HEK293 (cell line): ENCODE data around the gene SYT6.

Experiments used
- CTCF ChIP-seq: fragments of 450-650 bp; formaldehyde crosslinking; IDR thresholded peaks from 2 replicates; pipeline ENCODE4 v1.5.1; 2016; ENCODE audit warnings: missing biosample characterization, missing genetic modification characterization
- GLIS2 ChIP-seq: fragments of 450-650 bp; formaldehyde crosslinking; IDR thresholded peaks from 2 replicates; pipeline ENCODE4 v1.5.1; 2016; ENCODE audit warnings: missing biosample characterization, missing genetic modification characterization
- KLF10 ChIP-seq: fragments of 450-650 bp; IDR thresholded peaks from 2 replicates; pipeline ENCODE4 v1.5.1; 2018; ENCODE audit warnings: missing biosample characterization, mild to moderate bottlenecking, missing genetic modification characterization
- KLF17 ChIP-seq: fragments of 450-650 bp; formaldehyde crosslinking; IDR thresholded peaks from 2 replicates; pipeline ENCODE4 v1.5.1; 2016; ENCODE audit warnings: missing biosample characterization, missing genetic modification characterization
- KLF9 ChIP-seq: fragments of 450-650 bp; formaldehyde crosslinking; IDR thresholded peaks from 2 replicates; pipeline ENCODE4 v1.5.1; 2016; ENCODE audit warnings: missing biosample characterization, missing genetic modification characterization, low read depth
- PRDM10 ChIP-seq: fragments of 450-650 bp; formaldehyde crosslinking; IDR thresholded peaks from 2 replicates; pipeline ENCODE4 v1.5.1; 2016; ENCODE audit warnings: missing biosample characterization, missing genetic modification characterization
- SCRT2 ChIP-seq: fragments of 450-650 bp; formaldehyde crosslinking; IDR thresholded peaks from 2 replicates; pipeline ENCODE4 v1.5.1; 2016; ENCODE audit warnings: missing biosample characterization, missing genetic modification characterization
- SP3 ChIP-seq: fragments of 450-650 bp; formaldehyde crosslinking; IDR thresholded peaks from 2 replicates; pipeline ENCODE4 v1.5.1; 2016; ENCODE audit warnings: missing biosample characterization, missing genetic modification characterization
- ZBTB1 ChIP-seq: fragments of 450-650 bp; formaldehyde crosslinking; IDR thresholded peaks from 2 replicates; pipeline ENCODE4 v1.5.1; 2016; ENCODE audit warnings: missing biosample characterization, missing genetic modification characterization
- ZBTB17 ChIP-seq: fragments of 450-650 bp; formaldehyde crosslinking; IDR thresholded peaks from 2 replicates; pipeline ENCODE4 v1.5.1; 2016; ENCODE audit warnings: missing biosample characterization, missing genetic modification characterization
- ZBTB20 ChIP-seq: fragments of 450-650 bp; formaldehyde crosslinking; IDR thresholded peaks from 2 replicates; pipeline ENCODE4 v1.5.1; 2016; ENCODE audit warnings: missing biosample characterization, missing genetic modification characterization
- ZBTB48 ChIP-seq: fragments of 450-650 bp; formaldehyde crosslinking; IDR thresholded peaks from 2 replicates; pipeline ENCODE4 v1.5.1; 2016; ENCODE audit warnings: missing biosample characterization, missing genetic modification characterization
- ZEB2 ChIP-seq: fragments of 450-650 bp; formaldehyde crosslinking; IDR thresholded peaks from 2 replicates; pipeline ENCODE4 v1.5.1; 2016; ENCODE audit warnings: missing biosample characterization, missing genetic modification characterization
- ZFHX2 ChIP-seq: fragments of 450-650 bp; formaldehyde crosslinking; conservative IDR thresholded peaks from 2 replicates; pipeline ENCODE4 v1.5.1; 2016; ENCODE audit warnings: missing biosample characterization, missing genetic modification characterization
- ZNF121 ChIP-seq: fragments of 450-650 bp; formaldehyde crosslinking; IDR thresholded peaks from 2 replicates; pipeline ENCODE4 v1.5.1; 2016; ENCODE audit warnings: missing biosample characterization, missing genetic modification characterization
- ZNF132 ChIP-seq: fragments of 450-650 bp; formaldehyde crosslinking; IDR thresholded peaks from 2 replicates; pipeline ENCODE4 v1.5.1; 2017; ENCODE audit warnings: missing biosample characterization, missing genetic modification characterization, borderline replicate concordance
- ZNF311 ChIP-seq: fragments of 450-650 bp; formaldehyde crosslinking; IDR thresholded peaks from 2 replicates; pipeline ENCODE4 v1.5.1; 2017; ENCODE audit warnings: missing biosample characterization, missing genetic modification characterization, borderline replicate concordance
- ZNF341 ChIP-seq: fragments of 450-650 bp; formaldehyde crosslinking; IDR thresholded peaks from 2 replicates; pipeline ENCODE4; 2016; ENCODE audit warnings: low read depth, missing biosample characterization, missing genetic modification characterization
- ZNF394 ChIP-seq: fragments of 450-650 bp; formaldehyde crosslinking; IDR thresholded peaks from 2 replicates; pipeline ENCODE4 v1.5.1; 2016; ENCODE audit warnings: missing biosample characterization, missing genetic modification characterization, mild to moderate bottlenecking, moderate library complexity, borderline replicate concordance
- ZNF600 ChIP-seq: fragments of 450-650 bp; formaldehyde crosslinking; IDR thresholded peaks from 2 replicates; pipeline ENCODE4 v1.5.1; 2016; ENCODE audit warnings: missing biosample characterization, missing genetic modification characterization
- ZNF623 ChIP-seq: fragments of 450-650 bp; formaldehyde crosslinking; IDR thresholded peaks from 2 replicates; pipeline ENCODE4 v1.5.1; 2016; ENCODE audit warnings: missing biosample characterization, missing genetic modification characterization
- ZNF626 ChIP-seq: fragments of 450-650 bp; sonication (Bioruptor Pico); formaldehyde crosslinking; IDR thresholded peaks from 2 replicates; pipeline ENCODE4 v1.5.1; 2018; ENCODE audit warnings: missing biosample characterization, missing genetic modification characterization, inconsistent platforms
- ZNF777 ChIP-seq: fragments of 450-650 bp; formaldehyde crosslinking; IDR thresholded peaks from 2 replicates; pipeline ENCODE4 v1.5.1; 2017; ENCODE audit warnings: missing biosample characterization, missing genetic modification characterization, borderline replicate concordance
- ZNF791 ChIP-seq: fragments of 450-650 bp; formaldehyde crosslinking; IDR thresholded peaks from 2 replicates; pipeline ENCODE4 v1.5.1; 2016; ENCODE audit warnings: missing biosample characterization, missing genetic modification characterization
- ZSCAN16 ChIP-seq: fragments of 450-650 bp; formaldehyde crosslinking; IDR thresholded peaks from 2 replicates; pipeline ENCODE4 v1.5.1; 2016; ENCODE audit warnings: missing biosample characterization, missing genetic modification characterization
- ZSCAN23 ChIP-seq: fragments of 450-650 bp; formaldehyde crosslinking; IDR thresholded peaks from 2 replicates; pipeline ENCODE4 v1.5.1; 2016; ENCODE audit warnings: missing biosample characterization, missing genetic modification characterization
- ZSCAN4 ChIP-seq: fragments of 450-650 bp; formaldehyde crosslinking; IDR thresholded peaks from 2 replicates; pipeline ENCODE4 v1.5.1; 2017; ENCODE audit warnings: missing biosample characterization, missing genetic modification characterization
- ZXDB ChIP-seq: fragments of 450-650 bp; formaldehyde crosslinking; IDR thresholded peaks from 2 replicates; pipeline ENCODE4 v1.5.1; 2016; ENCODE audit warnings: missing biosample characterization, missing genetic modification characterization
- TF ChIP-seq, protein P1 (sequence below): fragments of 450-650 bp; formaldehyde crosslinking; IDR thresholded peaks from 2 replicates; pipeline ENCODE4 v1.5.1; 2016; ENCODE audit warnings: missing biosample characterization, missing genetic modification characterization
- TF ChIP-seq, protein P2 (sequence below): fragments of 450-650 bp; formaldehyde crosslinking; optimal IDR thresholded peaks from 2 replicates; pipeline ENCODE3; 2016; ENCODE audit warnings: missing biosample characterization, mild to moderate bottlenecking, missing genetic modification characterization

The SYT6 gene

DNA sequence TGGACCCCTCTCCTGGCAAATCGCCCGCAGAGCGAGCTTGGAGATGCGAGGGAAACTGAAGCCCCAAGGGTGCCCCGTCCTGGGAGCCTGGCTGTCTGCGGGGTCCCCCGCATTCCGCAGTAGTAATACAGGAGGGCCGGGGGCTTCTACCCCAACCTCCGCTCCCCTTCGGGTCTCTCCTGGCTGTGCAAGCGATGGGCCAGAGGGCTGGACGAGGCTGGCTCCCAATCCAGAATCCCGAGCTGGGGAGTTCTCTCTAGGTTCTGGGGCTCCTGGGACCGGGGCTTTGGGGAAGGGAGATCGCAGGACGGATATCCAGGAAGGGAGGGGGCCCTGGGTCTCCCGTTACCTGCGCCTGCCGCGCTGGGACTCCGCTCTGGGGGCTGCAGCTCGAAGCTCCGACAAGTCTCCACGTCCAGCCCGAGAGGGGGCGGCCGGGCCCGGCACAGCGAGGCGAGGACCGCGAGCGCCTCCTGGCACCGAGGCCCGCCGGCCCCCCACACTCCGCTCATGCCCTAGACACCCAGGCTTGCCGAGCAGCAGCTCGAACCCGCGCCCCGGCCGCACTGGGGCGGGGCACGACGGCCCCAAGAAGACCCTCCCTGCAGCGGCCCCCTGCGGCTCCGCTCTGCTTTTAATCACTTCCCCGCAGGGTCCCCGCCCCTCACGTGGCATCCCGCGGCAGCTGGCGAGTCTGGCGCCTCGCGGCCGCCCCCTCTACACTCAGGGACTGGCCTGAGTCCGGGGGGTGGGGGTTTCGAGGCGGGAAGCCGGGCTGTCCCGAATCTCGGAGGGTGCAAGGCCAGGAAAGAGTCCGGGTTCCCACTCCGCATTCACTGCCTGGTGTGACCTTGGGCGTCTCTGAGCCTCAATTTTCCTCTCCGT, at the start of gene SYT6 (continued):
- no peak for TF ChIP-seq SCRT2 (tag by site-specific recombination)
- TF ChIP-seq ZNF394 (tag by site-specific recombination), result no peak
- no peak for TF ChIP-seq ZSCAN16
- TF ChIP-seq ZNF626 (tag by site-specific recombination), result no peak
- no peak for TF ChIP-seq ZSCAN23 (tag by site-specific recombination)
- TF ChIP-seq ZEB2 (tag by site-specific recombination), result no peak
- peak; percentile 60; the same call in 1 of the 2 replicates for TF ChIP-seq KLF9
- TF ChIP-seq ZNF121 (tag by site-specific recombination), result no peak; the same call in 1 of the 2 replicates
- TF ChIP-seq ZNF777, result peak; percentile 24; the same call in 1 of the 2 replicates
- TF ChIP-seq ZFHX2, result 0 out of 2 replicates have a peak, but pooled peaks have one; percentile 19
- no peak for TF ChIP-seq ZBTB1
- TF ChIP-seq, protein P1, sequence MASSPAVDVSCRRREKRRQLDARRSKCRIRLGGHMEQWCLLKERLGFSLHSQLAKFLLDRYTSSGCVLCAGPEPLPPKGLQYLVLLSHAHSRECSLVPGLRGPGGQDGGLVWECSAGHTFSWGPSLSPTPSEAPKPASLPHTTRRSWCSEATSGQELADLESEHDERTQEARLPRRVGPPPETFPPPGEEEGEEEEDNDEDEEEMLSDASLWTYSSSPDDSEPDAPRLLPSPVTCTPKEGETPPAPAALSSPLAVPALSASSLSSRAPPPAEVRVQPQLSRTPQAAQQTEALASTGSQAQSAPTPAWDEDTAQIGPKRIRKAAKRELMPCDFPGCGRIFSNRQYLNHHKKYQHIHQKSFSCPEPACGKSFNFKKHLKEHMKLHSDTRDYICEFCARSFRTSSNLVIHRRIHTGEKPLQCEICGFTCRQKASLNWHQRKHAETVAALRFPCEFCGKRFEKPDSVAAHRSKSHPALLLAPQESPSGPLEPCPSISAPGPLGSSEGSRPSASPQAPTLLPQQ (tag by site-specific recombination), result no peak
- peak; percentile 94 for TF ChIP-seq GLIS2 (tag by site-specific recombination)
- TF ChIP-seq ZNF311 (tag by site-specific recombination), result no peak
- TF ChIP-seq ZSCAN4 (tag by site-specific recombination), result no peak
- no peak for TF ChIP-seq ZBTB48 (tag by site-specific recombination)
- no peak for TF ChIP-seq KLF10 (tag by site-specific recombination)
- no peak for TF ChIP-seq PRDM10 (tag by site-specific recombination)
- TF ChIP-seq, protein P2, sequence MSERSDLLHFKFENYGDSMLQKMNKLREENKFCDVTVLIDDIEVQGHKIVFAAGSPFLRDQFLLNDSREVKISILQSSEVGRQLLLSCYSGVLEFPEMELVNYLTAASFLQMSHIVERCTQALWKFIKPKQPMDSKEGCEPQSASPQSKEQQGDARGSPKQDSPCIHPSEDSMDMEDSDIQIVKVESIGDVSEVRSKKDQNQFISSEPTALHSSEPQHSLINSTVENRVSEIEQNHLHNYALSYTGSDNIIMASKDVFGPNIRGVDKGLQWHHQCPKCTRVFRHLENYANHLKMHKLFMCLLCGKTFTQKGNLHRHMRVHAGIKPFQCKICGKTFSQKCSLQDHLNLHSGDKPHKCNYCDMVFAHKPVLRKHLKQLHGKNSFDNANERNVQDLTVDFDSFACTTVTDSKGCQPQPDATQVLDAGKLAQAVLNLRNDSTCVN (tag by site-specific recombination), result peak; percentile 39
- peak; percentile 72 for TF ChIP-seq CTCF (tag by site-specific recombination)
- no peak for TF ChIP-seq ZNF132 (tag by site-specific recombination)
- 0 out of 2 replicates have a peak, but pooled peaks have one; percentile 21 for TF ChIP-seq KLF17 (tag by site-specific recombination)
- no peak for TF ChIP-seq ZNF623 (tag by site-specific recombination)
- no peak for TF ChIP-seq ZBTB17 (tag by site-specific recombination)
- peak; percentile 29; the same call in 1 of the 2 replicates for TF ChIP-seq ZBTB20 (tag by site-specific recombination)
- peak; percentile 53 for TF ChIP-seq ZNF341 (tag by site-specific recombination)
- no peak for TF ChIP-seq ZXDB (tag by site-specific recombination)
- peak; percentile 56 for TF ChIP-seq SP3 (tag by site-specific recombination)
- TF ChIP-seq ZNF600 (tag by site-specific recombination), result no peak
- no peak for TF ChIP-seq ZNF791
